ENCODE results near the gene PRR13. TPM values are rescaled to one million over a fixed set of nuclear protein-coding genes. Genes with fewer than 3 reads are reported as not detected.

PRR13 gene
- total and polyA plus RNA-seq, 2 of the 8 experiments (the other 6 are each of a cell fraction or from before 2014, with no cell fraction given), result 82.9 to 185 TPM

DNA sequence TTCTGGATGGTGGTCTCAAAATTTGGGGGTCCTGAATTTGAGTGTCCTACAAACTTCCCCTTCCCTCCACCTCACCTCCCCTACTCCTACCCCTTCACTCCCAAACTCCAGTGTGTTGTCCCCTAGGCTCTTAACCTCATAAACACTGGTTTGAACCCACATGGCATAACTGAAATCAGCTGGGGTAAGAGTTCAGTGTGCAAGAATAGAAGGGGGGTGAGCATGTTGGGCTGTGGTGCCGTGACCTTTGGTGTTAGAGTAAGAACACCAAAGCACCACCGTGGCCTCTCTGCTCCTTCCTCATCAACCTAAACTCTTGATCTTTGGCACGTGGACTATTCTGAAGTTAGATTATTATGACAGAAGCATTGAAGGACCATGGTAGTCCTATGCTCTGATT lies 21.4 kb downstream of the PRR13 start:
- DNase-seq (ENCODE audit: low read depth in 1 of 2, low spot score in 2 of 2) (no peak), FAIRE-seq (no peak)
- no peak overlapping the region for H2BK20ac ChIP-seq (ENCODE audit: low read length)
- H2BK15ac ChIP-seq (ENCODE audit: low read length), result no peak overlapping the region
- peaks cover 0 to 82% of the 10 kb centered on the region in 2 experiments; a peak in 3 of 4 replicates for H3K79me2 ChIP-seq (ENCODE audit: control insufficient read depth in 1 of 2, insufficient read depth in 2 of 2, low read length in 2 of 2)
- no peak overlapping the region for H2BK120ac ChIP-seq (replicated peaks; ENCODE audit: low read depth, low read length)
- peaks cover 86 to 100% (median 94%) of the 10 kb centered on the region in 4 experiments for H3K36me3 ChIP-seq (ENCODE audit: control insufficient read depth in 2 of 4, insufficient read depth in 4 of 4, low read length in 3 of 4)
- H4K8ac ChIP-seq (ENCODE audit: extremely low read depth, insufficient read depth, low read length), result no peak overlapping the region
- no peaks in the 10 kb centered on the region for H3K9me3 ChIP-seq (ENCODE audit: insufficient read depth in 2 of 2, low read depth in 1 of 2, low read length in 1 of 2)
- no peak overlapping the region for H3K4me2 ChIP-seq (ENCODE audit: insufficient read depth in 1 of 2, low read depth in 2 of 2, low read length in 2 of 2)
- no peak overlapping the region for H3K23ac ChIP-seq (ENCODE audit: insufficient read length)
- no peak overlapping the region for H4K91ac ChIP-seq (replicated peaks; ENCODE audit: insufficient read length, low read length)
- H4K5ac ChIP-seq (ENCODE audit: insufficient read length, low read depth, low read length), result no peak overlapping the region
- no peak overlapping the region for H3K18ac ChIP-seq (ENCODE audit: extremely low read depth, low read length)
- no peaks in the 10 kb centered on the region; the same call in 1 of the 2 replicates for H3K23me2 ChIP-seq (ENCODE audit: low read depth, low read length)
- H3K27ac ChIP-seq (ENCODE audit: low read depth, low read length), result no peak overlapping the region
- H3K4ac ChIP-seq (replicated peaks; ENCODE audit: insufficient read length, low read depth, low read length), result no peak overlapping the region
- CTCF ChIA-PET (ENCODE audit: partially characterized antibody), result interaction anchor here (1.1 to 6.4 kb wide), 3 partner anchors 12 to 135 kb away, joined by 3 to 57 read pairs (median 13); no protein-coding TSS in a partner anchor
- no peak overlapping the region for H2AFZ ChIP-seq (ENCODE audit: low read length)
- H3K14ac ChIP-seq (ENCODE audit: insufficient read length), result no peak overlapping the region
- peaks cover 37 to 48% of the 10 kb centered on the region in 2 experiments for H4K20me1 ChIP-seq (replicated peaks in 1 of 2; ENCODE audit: control insufficient read depth in 1 of 2, insufficient read depth in 2 of 2, low read length in 2 of 2)
- WGBS, 2 experiments (ENCODE audit: extremely low coverage in 1 of 2, insufficient coverage in 1 of 2, insufficient read length in 1 of 2, insufficient replicate concordance in 2 of 2, low coverage in 1 of 2, low lambda C conversion rate in 2 of 2, missing lambda C conversion rate in 1 of 2), result 97% methylated on average over 3 of the region's 3 CpGs; no CpG with 5 or more reads in 1 of the 2 experiments
- no peak overlapping the region for H3K56ac ChIP-seq (replicated peaks; ENCODE audit: insufficient read length, low read depth, low read length)
- no peak overlapping the region for H2AK5ac ChIP-seq (ENCODE audit: low read depth, low read length)
- POLR2A ChIA-PET (ENCODE audit: partially characterized antibody), result interaction anchor here (1.4 to 67.0 kb wide), 4 partner anchors 5 to 153 kb away, joined by 3 to 3397 read pairs (median 1700); partner anchors contain the start of genes MAP3K12, NPFF, PCBP2 and PRR13
- peaks cover 0 to 10% (median under 1%) of the 10 kb centered on the region in 4 experiments; a peak in 3 of 7 replicates for H3K4me1 ChIP-seq (replicated peaks in 1 of 4; ENCODE audit: control insufficient read depth in 3 of 4, insufficient read depth in 4 of 4, low read length in 3 of 4)
- no peak overlapping the region for H3K4me3 ChIP-seq (ENCODE audit: extremely low read depth in 1 of 4, insufficient read depth in 2 of 4, low read depth in 3 of 4, low read length in 4 of 4)
- peaks cover 4% of the 10 kb centered on the region for H3K79me1 ChIP-seq (ENCODE audit: low read depth, low read length)
- no peaks in the 10 kb centered on the region for H3K27me3 ChIP-seq (replicated peaks in 1 of 4; ENCODE audit: control insufficient read depth in 3 of 4, extremely low read depth in 1 of 4, insufficient read depth in 3 of 4, low read length in 3 of 4)
- H2BK5ac ChIP-seq (ENCODE audit: low read depth, low read length), result no peak overlapping the region
- H3K9ac ChIP-seq (replicated peaks in 1 of 4; ENCODE audit: extremely low read depth in 1 of 4, low read depth in 3 of 4, low read length in 3 of 4), result peak overlapping the region in 1 of 4 experiments; percentile 37; a peak in 2 of 7 replicates
- no peak overlapping the region for H2BK12ac ChIP-seq (ENCODE audit: low read depth, low read length)
- TF ChIP-seq POLR2A (IDR thresholded peaks at IDR 0.05; ENCODE audit: control extremely low read depth in 1 of 2, low read depth in 2 of 2, low read length in 2 of 2) (peak in 1 of 2 experiments; percentile 26; a peak in 2 of 3 replicates), SIX5 (IDR thresholded peaks at IDR 0.05; ENCODE audit: low read depth, low read length) (no peak), RFX5 (IDR thresholded peaks at IDR 0.05; ENCODE audit: borderline replicate concordance, low read depth, low read length) (no peak), TCF12 (IDR thresholded peaks at IDR 0.05; ENCODE audit: low read depth, low read length) (no peak), KDM5A (IDR thresholded peaks at IDR 0.05; ENCODE audit: low read length) (no peak), RAD21 (IDR thresholded peaks at IDR 0.05 in 1 of 2, conservative IDR thresholded peaks at IDR 0.05 in 1 of 2; ENCODE audit: low read depth in 2 of 2, low read length in 2 of 2) (no peak), NANOG (IDR thresholded peaks at IDR 0.05; ENCODE audit: insufficient read depth, low read depth, low read length, poor library complexity, severe bottlenecking) (no peak), RNF2 (IDR thresholded peaks at IDR 0.05; ENCODE audit: borderline replicate concordance, low read depth, low read length, missing control alignments, poor library complexity, severe bottlenecking) (no peak), SP1 (IDR thresholded peaks at IDR 0.05; ENCODE audit: low read depth, low read length) (no peak), POLR2AphosphoS5 (IDR thresholded peaks at IDR 0.05; ENCODE audit: low read depth, low read length) (peak; percentile 68), JUN (IDR thresholded peaks at IDR 0.05; ENCODE audit: low read depth, low read length) (no peak), CEBPB (IDR thresholded peaks at IDR 0.05; ENCODE audit: low read depth, low read length) (no peak)
- TF ChIP-seq, protein P1, sequence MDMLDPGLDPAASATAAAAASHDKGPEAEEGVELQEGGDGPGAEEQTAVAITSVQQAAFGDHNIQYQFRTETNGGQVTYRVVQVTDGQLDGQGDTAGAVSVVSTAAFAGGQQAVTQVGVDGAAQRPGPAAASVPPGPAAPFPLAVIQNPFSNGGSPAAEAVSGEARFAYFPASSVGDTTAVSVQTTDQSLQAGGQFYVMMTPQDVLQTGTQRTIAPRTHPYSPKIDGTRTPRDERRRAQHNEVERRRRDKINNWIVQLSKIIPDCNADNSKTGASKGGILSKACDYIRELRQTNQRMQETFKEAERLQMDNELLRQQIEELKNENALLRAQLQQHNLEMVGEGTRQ (IDR thresholded peaks at IDR 0.05; ENCODE audit: low read length), result no peak
